K562 (cell line): ENCODE results near the gene MSRB3. TPM values are rescaled to one million over a fixed set of nuclear protein-coding genes. Genes with fewer than 3 reads are reported as not detected.
A peak's percentile ranks its signal among the peaks of the same experiment; 100 is the strongest.

Experiments
- ATAC-seq: fragments of 200-7000 bp; cut with Tn5 transposase; 3 replicates; pipeline ENCODE4 v1.9.1; 2020; ENCODE audit warnings: moderate library complexity
- BruUV-seq: library from RNA; stranded (reverse); fragments of 400-500 nt; replicated peaks from 2 replicates; lab custom pipeline; 2021; lab: Mats Ljungman, UMichigan
- CTCF ChIA-PET: fragments of 300-600 bp; formaldehyde crosslinking; extraction: SDS; loops from one replicate; lab custom pipeline; 2021; ENCODE audit warnings: low intra/inter-chr PET ratio; lab: Yijun Ruan, JAX
- POLR2A ChIA-PET: fragments of 300-600, 350-650 bp; sonication (Branson Sonifier 250); formaldehyde crosslinking; extraction: SDS; loops from one replicate; lab custom pipeline; 2021; ENCODE audit warnings: antibody characterized with exemption, inconsistent platforms; lab: Yijun Ruan, JAX
- DNase-seq, 4 experiments: peaks; one replicate each; pipeline versions ENCODE4 v3.0.0 to v3.0.0-alpha.2; 2011 to 2018; ENCODE audit warnings: low spot score in 3 of 4, mixed read lengths in 3 of 4; ENCODE audit errors: extremely low read depth in 1 of 4
- FAIRE-seq: peaks from 2 replicates; lab custom pipeline; 2011; peaks lifted over from hg19 to GRCh38; lab: Jason Lieb, UNC
- H2AFZ ChIP-seq: 2 replicates; pipeline ENCODE4 v1.6.0; 2011; ENCODE audit warnings: low read depth, low read length, control low read depth, inconsistent platforms
- H3K27ac ChIP-seq: fragments of 200-600 bp; 3 replicates; pipeline ENCODE4 v1.8.0; 2011; ENCODE audit warnings: low read depth, mild to moderate bottlenecking, control low read depth, inconsistent platforms, low read length, moderate library complexity, mixed read lengths; ENCODE audit errors: extremely low read depth
- H3K27me3 ChIP-seq, 2 experiments: fragments of 300-600 bp in 1 of 2; 2 replicates in 1 of 2; 3 replicates in 1 of 2; pipeline versions ENCODE4 v1.6.0 to v1.8.0; 2011; ENCODE audit warnings: inconsistent platforms in 2 of 2, low read length in 2 of 2, mild to moderate bottlenecking in 1 of 2, mixed read lengths in 1 of 2, moderate library complexity in 1 of 2; ENCODE audit not compliant: control insufficient read depth in 2 of 2, insufficient read depth in 2 of 2
- H3K36me3 ChIP-seq: fragments of 300-600 bp; 3 replicates; pipeline ENCODE4 v1.8.0; 2011; ENCODE audit warnings: mild to moderate bottlenecking, low read length, inconsistent platforms; ENCODE audit not compliant: control insufficient read depth, insufficient read depth
- H3K4me1 ChIP-seq, 2 experiments: fragments of 200-600 bp in 1 of 2; replicated peaks in 1 of 2; 2 replicates in 1 of 2; 3 replicates in 1 of 2; pipeline versions ENCODE4 v1.5.1 to v1.8.0; 2011; ENCODE audit warnings: inconsistent platforms in 2 of 2, low read length in 2 of 2, mild to moderate bottlenecking in 1 of 2, mixed read lengths in 1 of 2, moderate library complexity in 1 of 2; ENCODE audit not compliant: control insufficient read depth in 2 of 2, insufficient read depth in 2 of 2
- H3K4me2 ChIP-seq: 2 replicates; pipeline ENCODE4 v1.6.1; 2011; ENCODE audit warnings: low read length, control low read depth, inconsistent platforms, mixed read lengths; ENCODE audit not compliant: insufficient read depth
- H3K4me3 ChIP-seq: fragments of 200-600 bp; sonication (generic), shearing (Covaris generic); 2 replicates; pipeline ENCODE4 v1.5.1; 2016; ENCODE audit warnings: control low read depth, inconsistent platforms
- H3K79me2 ChIP-seq: fragments of 200-600 bp; 3 replicates; pipeline ENCODE4 v1.8.0; 2011; ENCODE audit warnings: low read length, inconsistent platforms; ENCODE audit not compliant: control insufficient read depth, insufficient read depth
- H3K9ac ChIP-seq, 2 experiments: 2 replicates each; pipeline versions ENCODE4 v1.6.0 to v1.6.1; 2011; ENCODE audit warnings: low read depth in 2 of 2, low read length in 2 of 2, control low read depth in 1 of 2, inconsistent platforms in 1 of 2, mild to moderate bottlenecking in 1 of 2, mixed read lengths in 1 of 2; ENCODE audit not compliant: insufficient read depth in 1 of 2
- H3K9me1 ChIP-seq: one replicate; pipeline ENCODE4 v1.6.0; 2011; ENCODE audit warnings: inconsistent platforms, mild to moderate bottlenecking, low read length, moderate library complexity; ENCODE audit not compliant: control insufficient read depth, insufficient read depth
- H3K9me3 ChIP-seq: replicated peaks from 2 replicates; pipeline ENCODE4 v1.5.1; 2011; ENCODE audit warnings: low read depth, low read length, inconsistent platforms; ENCODE audit not compliant: control insufficient read depth, insufficient read depth
- H4K20me1 ChIP-seq: replicated peaks from 2 replicates; pipeline ENCODE4 v1.6.1; 2011; ENCODE audit warnings: low read length, inconsistent platforms, mixed read lengths; ENCODE audit not compliant: control insufficient read depth, insufficient read depth
- CBFA2T3 ChIP-seq: fragments of 450-650 bp; IDR thresholded peaks from 2 replicates; pipeline ENCODE4 v1.6.1; 2017
- CEBPB ChIP-seq: fragments of 450-650 bp; IDR thresholded peaks from 2 replicates; pipeline ENCODE4 v1.6.1; 2016; ENCODE audit warnings: missing genetic modification characterization, missing compliant biosample characterization
- CEBPG ChIP-seq, 3 experiments: fragments of 200-800 bp in 1 of 3; sonication (Bioruptor generic) in 1 of 3; sonication (generic) in 1 of 3; formaldehyde crosslinking in 1 of 3; IDR thresholded peaks in 2 of 3; conservative IDR thresholded peaks in 1 of 3; 2 replicates each; pipeline versions ENCODE4 v1.6.1 to v1.8.0; 2016 to 2022; ENCODE audit warnings: missing compliant biosample characterization in 2 of 3, missing genetic modification characterization in 2 of 3, mild to moderate bottlenecking in 1 of 3, missing genetic modification reagents in 1 of 3
- CHD1 ChIP-seq: fragments of 200-600 bp; sonication (generic); IDR thresholded peaks from one replicate; pipeline ENCODE4 v1.6.1; 2012; ENCODE audit warnings: mild to moderate bottlenecking, moderate library complexity, low read length, inconsistent platforms
- MTF1 ChIP-seq: fragments of 250-450 bp; sonication (Bioruptor Pico); IDR thresholded peaks from 2 replicates; pipeline ENCODE4 v1.9.0; 2021; ENCODE audit warnings: moderate library complexity, mild to moderate bottlenecking, inconsistent platforms, borderline replicate concordance
- SIN3A ChIP-seq, 2 experiments: fragments of 150-350 bp in 1 of 2; IDR thresholded peaks; 2 replicates each; pipeline ENCODE4 v1.6.1; 2011 to 2016; ENCODE audit warnings: borderline replicate concordance in 2 of 2, low read depth in 2 of 2, low read length in 2 of 2, mild to moderate bottlenecking in 2 of 2, moderate library complexity in 2 of 2; ENCODE audit not compliant: control insufficient read depth in 1 of 2
- XRCC4 ChIP-seq: IDR thresholded peaks from one replicate; pipeline ENCODE4 v1.6.1; 2011; ENCODE audit not compliant: insufficient read depth, insufficient read length; ENCODE audit errors: extremely low read depth
- ZNF184 ChIP-seq: sonication (generic); formaldehyde crosslinking; IDR thresholded peaks from 2 replicates; pipeline ENCODE4 v1.5.0; 2020; ENCODE audit warnings: missing genetic modification reagents
- WGBS: fragments of 100-300 bp; shearing (Covaris generic); methylation state at CpG from one replicate; pipeline ENCODE4 v1.1.6; 2016; ENCODE audit warnings: low coverage, mixed read lengths; ENCODE audit not compliant: insufficient coverage; ENCODE audit errors: missing lambda C conversion rate; 5-methylcytosine and 5-hydroxymethylcytosine counted together
- in situ Hi-C: fragments of 300-500 bp; cut with MboI; formaldehyde crosslinking; loops from 4 replicates; pipeline ENCODE4 v1.15.0; 2018; ENCODE audit warnings: inconsistent platforms, mixed read lengths
- intact Hi-C: fragments of 100-400 bp; cut with micrococcal nuclease; formaldehyde crosslinking; loops from 2 replicates; pipeline ENCODE4 v1.14.2; 2022
- polyA plus RNA-seq, 8 experiments: library from polyadenylated mRNA; depleted of rRNA in 4 of 8; stranded (reverse) in 5 of 8; unstranded in 3 of 8; fragments of >200 nt; fragmentation: Nextera tagmentation in 2 of 8; fragmentation: Illumina TruSeq in 1 of 8; extraction: Ambion mirVana in 2 of 8; extraction: Trizol in 1 of 8; gene quantifications; 2 replicates each; pipeline versions ENCODE4 v1.2.1 to v1.2.3, GENCODE V29; 2011 to 2014; ENCODE audit warnings: inconsistent platforms in 1 of 8, missing spikeins in 1 of 8
- total RNA-seq, 7 experiments: library from RNA; depleted of rRNA in 6 of 7; stranded (reverse); fragments of >200 nt in 6 of 7; fragmentation: Illumina TruSeq in 2 of 7; extraction: Trizol in 2 of 7; gene quantifications; 2 replicates each; pipeline versions ENCODE4 v1.2.1 to v1.2.3, GENCODE V29; 2011 to 2021; ENCODE audit warnings: low replicate concordance in 1 of 7
- TF ChIP-seq, protein P1 (sequence below): fragments of 450-650 bp; formaldehyde crosslinking; IDR thresholded peaks from 2 replicates; pipeline ENCODE4 v1.4.0; 2020; ENCODE audit warnings: mild to moderate bottlenecking

Gene MSRB3
- total and polyA plus RNA-seq, 9 of the 15 experiments (the other 6 are each of a cell fraction or from before 2014, with no cell fraction given), result 0.04 TPM; not detected in 8

DNA sequence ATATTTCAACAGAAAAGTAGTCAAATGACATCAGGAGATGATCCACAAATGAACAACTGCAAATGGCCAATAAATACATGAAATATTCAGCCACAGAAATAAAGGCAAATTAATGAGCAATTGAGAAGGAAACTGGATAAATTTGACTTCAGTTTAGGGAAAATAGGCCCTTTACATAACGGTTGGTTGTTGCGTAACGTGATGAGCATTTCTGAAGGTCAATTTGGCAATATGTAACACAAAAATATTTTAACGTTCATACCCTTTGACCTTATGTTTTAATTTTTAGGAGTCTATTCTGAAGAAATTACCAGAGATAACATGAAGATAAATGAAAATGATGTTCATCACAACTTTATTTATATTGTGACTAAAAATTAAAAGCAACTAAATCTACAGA is 14.7 kb upstream of the MSRB3 start:
- H3K9me1 ChIP-seq, result no peaks in the 10 kb centered on the region
- H3K27me3 ChIP-seq, result peaks cover 0 to 9% of the 10 kb centered on the region in 2 experiments; a peak in 2 of 5 replicates
- no peaks in the 10 kb centered on the region for H3K4me1 ChIP-seq
- H3K9ac ChIP-seq, result no peak overlapping the region
- no peaks in the 10 kb centered on the region for H3K36me3 ChIP-seq
- ChIA-PET POLR2A (interaction anchor here (1.4 kb wide), 1 partner anchor 13 kb away, joined by 3 read pairs; no protein-coding TSS in a partner anchor), CTCF (no interaction called here)
- intact Hi-C loops, result no loop called here
- no peak for TF ChIP-seq CEBPG (CRISPR knock-in tag; IDR thresholded peaks at IDR 0.05)
- 0 out of 4 replicates have a peak, but pooled peaks of 1 of the 2 experiments have one; percentile 29 for TF ChIP-seq CEBPG (tag; conservative IDR thresholded peaks at IDR 0.05 in 1 of 2, IDR thresholded peaks at IDR 0.05 in 1 of 2)
- TF ChIP-seq ZNF184 (CRISPR knock-in tag), result no peak
- no peak for TF ChIP-seq CBFA2T3
- TF ChIP-seq CEBPB (tag), result peak; percentile 84
- TF ChIP-seq CHD1, result no peak
- TF ChIP-seq, protein P1, sequence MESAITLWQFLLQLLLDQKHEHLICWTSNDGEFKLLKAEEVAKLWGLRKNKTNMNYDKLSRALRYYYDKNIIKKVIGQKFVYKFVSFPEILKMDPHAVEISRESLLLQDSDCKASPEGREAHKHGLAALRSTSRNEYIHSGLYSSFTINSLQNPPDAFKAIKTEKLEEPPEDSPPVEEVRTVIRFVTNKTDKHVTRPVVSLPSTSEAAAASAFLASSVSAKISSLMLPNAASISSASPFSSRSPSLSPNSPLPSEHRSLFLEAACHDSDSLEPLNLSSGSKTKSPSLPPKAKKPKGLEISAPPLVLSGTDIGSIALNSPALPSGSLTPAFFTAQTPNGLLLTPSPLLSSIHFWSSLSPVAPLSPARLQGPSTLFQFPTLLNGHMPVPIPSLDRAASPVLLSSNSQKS (CRISPR knock-in tag), result no peak
- no peak for TF ChIP-seq MTF1 (CRISPR knock-in tag)
- no peak for TF ChIP-seq SIN3A (IDR thresholded peaks at IDR 0.05; ENCODE audit: borderline replicate concordance in 2 of 2, control insufficient read depth in 1 of 2, low read depth in 2 of 2, low read length in 2 of 2)
- no peak for TF ChIP-seq XRCC4
- no TSS peak for BruUV-seq
- no peak overlapping the region for H3K4me2 ChIP-seq
- in situ Hi-C loops, result no loop called here
- H4K20me1 ChIP-seq, result no peaks in the 10 kb centered on the region
- H3K9me3 ChIP-seq, result no peaks in the 10 kb centered on the region; the same call in 1 of the 2 replicates
- 25% methylated on average over 4 of the region's 4 CpGs for WGBS
- ATAC-seq, result no peak
- FAIRE-seq, result no peak
- H2AFZ ChIP-seq, result no peak overlapping the region
- no peak overlapping the region for H3K27ac ChIP-seq
- no peak for DNase-seq
- no peaks in the 10 kb centered on the region for H3K79me2 ChIP-seq
- H3K4me3 ChIP-seq, result no peak overlapping the region
